HG03520 (cell line): ENCODE data around the gene ERVMER34-1.

Source experiments
- ATAC-seq: cut with Tn5 transposase; IDR thresholded peaks from one replicate; pipeline ENCODE4 v1.9.1; 2021; ENCODE audit warnings: mild to moderate bottlenecking, moderate library complexity; ENCODE audit not compliant: unreplicated experiment

ERVMER34-1 gene

DNA sequence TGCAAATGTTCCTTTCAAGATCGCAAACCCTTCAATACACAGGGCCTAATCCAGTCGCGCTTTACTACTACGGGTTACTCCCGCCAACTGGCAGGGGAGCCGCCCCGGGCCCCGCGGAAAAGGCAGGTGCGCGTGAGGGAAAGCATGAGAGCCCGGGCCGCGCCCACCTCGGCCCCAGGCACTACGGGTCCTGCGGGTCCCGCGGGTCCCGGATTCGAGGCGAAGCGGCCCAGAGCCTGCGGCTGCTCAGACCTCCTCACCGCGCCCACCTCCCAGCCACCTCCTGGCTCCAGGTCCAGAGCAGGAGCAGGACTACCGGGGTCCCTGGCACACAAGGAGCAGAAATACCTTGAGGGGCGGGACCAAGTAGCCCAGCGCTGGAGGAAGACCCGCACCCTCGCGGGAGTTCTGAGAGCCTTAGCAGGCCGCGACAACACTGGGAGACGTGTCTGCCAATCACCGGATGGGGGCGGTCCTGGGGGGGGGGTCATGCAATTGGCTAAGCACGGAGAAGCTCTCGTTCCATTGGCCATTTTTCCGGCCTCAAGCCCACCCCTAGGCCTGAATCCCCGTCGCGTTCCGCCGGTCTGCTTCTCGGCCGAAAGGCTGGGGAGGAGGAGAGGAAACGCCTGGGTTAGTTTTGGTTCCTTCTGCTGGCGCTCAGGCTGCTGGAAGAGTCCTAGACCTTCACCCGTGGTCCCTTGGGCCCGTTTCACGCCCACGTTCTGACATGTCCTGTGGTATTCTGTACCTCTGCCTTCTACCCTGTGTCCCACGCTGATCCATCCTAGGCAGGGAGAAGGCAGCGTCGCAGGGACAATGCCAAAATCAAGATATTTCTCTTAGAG lies 29.0 kb downstream of the ERVMER34-1 start:
- ATAC-seq, result peak; percentile 94

DNA sequence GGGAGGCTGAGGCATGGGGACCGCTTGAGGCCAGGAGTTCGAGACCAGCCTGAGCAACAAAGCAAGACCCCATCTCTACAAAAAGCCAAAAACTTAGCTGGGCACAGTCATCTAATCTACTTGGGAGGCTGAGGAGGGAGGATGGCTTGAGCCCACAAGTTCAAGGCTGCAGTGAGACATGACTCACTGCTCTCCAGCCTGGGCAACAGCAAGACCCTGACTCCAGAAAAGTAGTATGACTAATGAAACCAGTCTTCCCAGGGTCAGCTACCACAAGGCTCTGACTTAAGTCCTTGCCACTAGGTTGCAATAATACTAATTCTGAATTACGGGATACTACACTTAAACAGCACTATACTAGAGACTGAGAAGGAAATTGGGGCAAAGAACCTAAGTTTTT lies 33.1 kb downstream of the ERVMER34-1 start:
- no peak for ATAC-seq

DNA sequence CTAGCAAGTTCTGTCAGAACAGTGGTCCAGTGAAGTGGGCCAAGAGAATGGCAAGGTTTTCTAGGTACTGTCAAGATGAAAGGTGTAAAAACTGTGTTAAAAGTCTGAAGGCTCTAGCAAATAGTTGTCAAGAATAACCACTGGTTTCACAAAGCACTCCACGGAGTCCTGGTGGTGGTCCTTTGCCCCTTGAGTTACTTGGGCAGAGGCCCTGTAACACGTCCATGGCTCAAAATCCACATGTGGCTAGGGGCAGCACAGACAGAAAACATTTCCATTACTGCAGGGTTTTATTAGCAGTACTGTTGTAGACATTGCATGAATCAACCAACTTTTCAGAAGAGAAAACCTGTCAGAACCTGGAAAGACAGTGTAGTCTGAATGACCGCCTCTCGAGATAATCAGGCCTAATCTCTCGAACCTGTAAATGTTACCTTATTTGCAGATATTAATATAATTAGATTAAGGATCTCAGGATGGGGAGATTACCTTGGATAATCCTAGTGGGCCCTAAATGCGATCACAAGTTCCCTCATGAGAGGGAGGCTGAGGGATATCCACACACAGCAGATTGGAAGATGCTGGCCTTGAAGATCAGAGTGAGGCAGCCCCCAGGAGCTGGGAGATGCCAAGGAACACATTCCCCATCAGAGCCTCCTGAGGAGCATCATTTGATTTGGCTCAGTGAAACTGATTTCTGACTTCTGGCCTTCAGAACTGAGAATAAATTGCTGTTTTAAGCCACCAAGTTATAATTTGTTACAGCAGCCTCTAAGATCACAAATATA lies 34.7 kb downstream of the ERVMER34-1 start:
- no peak for ATAC-seq

DNA sequence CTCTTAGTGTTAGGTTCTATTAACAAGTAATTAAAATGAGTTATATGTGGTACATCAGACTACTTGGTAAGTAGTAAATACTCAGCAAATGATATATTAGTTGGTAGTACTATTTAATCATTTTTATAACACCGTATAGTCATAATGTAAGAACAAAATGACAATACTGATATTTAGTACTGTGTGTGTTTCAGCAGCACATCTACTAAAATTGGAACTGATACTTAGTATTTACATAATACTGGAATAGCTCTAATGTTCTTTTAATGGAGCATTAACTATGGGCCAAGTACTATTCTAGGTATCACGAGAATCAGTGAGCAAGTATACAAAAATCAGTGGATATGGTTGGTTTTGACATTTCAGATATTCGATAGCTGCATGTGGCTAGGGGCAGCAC lies 35.3 kb downstream of the ERVMER34-1 start:
- no peak for ATAC-seq

DNA sequence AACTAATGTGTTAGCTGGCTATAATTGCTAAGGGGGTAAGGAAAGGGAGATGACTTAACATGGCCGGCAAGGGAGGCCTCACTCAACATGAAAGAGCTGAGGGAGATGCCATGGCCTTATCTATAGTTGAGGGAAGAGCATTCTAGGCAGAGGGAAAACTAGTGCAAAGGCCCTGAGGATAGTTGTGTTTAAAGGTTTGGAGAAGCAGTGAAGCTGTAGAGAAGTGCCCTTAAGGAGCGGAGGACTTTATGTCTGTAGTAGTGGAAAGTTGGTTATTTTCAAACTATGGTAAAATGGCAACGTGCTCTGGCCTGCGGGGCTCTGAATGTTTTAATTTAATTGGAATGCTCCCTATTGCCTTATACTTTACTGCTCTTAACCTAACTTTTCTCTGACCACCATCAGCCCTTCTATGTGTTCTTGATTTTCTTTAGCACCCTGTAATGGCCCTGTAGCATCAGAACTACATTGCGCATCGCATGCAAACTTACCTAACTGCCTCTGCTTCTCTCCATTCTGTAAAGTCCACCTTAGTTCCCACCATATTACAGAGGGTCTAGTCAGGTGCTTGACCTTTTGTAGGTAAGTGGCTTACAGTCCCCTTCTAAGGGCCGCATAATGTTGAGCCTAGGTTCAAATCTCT lies 35.8 kb downstream of the ERVMER34-1 start:
- no peak for ATAC-seq

DNA sequence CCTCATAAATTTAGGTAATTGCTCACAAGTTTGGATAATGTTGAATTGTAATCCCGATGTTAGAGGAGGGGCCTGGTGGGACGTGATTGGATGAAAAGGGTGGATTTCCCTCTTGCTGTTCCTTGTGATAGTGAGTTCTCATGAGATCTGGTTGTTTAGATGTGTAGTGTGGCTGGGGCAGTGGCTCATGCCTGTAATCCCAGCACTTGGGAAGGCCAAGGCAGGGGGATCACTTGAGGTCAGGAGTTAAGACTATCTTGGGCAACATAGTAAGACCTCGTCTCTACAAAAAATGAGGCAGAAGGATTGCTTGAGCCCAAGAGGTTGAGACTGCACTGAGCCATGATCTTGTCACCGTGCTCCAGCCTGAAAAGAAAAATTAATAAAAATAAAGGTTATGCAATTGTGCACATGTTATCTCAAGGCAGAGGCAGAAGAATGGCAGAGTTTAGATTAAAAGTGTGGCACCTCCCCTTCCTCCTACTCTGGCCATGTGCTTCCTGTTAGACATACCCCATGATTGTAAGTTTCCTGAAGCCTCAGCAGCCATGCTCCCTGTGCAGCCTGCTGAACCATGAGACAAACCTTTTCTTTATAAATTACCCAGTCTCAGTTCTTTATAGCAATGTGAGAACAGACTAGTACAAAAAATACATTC lies 36.5 kb downstream of the ERVMER34-1 start:
- no peak for ATAC-seq

DNA sequence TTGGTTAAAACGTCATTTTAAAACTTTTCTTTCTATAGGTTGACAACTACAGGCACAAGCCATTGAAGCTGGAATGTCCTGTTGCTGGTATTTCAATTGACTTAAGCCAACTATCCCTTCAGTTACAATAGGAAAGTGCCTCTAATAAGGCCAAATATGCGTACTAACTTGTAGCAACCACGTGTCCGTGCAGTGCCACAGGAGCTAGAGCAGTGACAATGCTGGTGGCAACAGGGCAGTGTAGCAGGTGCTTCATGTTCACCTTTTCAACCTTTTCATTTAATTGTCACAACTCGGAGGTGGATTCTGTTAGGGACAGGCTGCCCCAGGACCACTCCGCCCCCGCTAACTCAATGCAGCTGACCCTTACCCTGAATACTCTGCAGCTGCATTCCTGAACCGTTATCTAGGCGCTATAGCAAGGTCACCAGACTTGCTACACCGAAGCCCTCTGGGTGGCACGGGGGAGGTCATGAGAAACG lies 37.7 kb downstream of the ERVMER34-1 start:
- ATAC-seq, result no peak

DNA sequence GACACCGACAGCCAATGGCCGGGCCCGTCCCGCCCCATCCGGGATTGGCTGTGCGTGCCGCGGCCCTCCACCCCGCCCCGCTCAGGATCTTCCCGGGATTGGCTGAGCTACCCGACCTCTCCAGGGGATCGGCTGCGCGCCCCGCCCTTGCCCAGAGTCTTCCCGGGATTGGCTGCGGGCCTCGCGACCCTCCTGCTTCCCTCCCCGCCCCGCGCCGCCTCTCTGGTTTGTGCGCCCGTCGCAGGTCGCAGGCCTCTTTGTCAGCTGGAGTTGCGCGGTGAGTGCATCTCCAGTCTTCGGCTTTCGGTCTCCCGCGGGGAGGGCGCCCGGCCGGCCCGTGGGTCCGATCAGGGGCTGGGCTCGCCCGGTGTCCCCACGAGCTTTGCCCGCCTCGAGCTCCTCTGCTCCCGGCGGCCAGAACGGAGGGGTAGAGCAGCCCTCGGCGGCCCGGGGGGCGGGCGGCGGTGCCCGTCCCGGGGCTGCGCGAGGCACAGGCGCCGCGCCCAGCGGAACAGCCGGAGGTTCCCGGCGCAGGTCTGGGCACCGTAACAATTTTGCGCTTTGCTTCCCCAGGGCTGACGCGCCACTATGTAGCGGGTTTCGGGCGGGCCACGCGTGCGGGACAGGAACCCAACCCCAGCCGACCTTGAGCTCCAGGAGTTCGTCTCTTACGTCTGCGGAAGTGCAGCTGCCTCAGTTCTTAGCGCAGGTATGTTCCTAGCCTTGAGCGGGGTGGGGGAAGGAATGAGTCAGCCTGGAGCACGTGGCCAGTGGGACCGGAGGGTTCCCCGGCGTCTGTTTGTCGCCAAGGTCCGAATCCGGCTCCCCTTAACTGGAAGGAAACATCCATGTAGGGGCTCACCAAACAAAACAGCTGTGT lies 38.7 kb downstream of the ERVMER34-1 start:
- ATAC-seq, result peak; percentile 89

DNA sequence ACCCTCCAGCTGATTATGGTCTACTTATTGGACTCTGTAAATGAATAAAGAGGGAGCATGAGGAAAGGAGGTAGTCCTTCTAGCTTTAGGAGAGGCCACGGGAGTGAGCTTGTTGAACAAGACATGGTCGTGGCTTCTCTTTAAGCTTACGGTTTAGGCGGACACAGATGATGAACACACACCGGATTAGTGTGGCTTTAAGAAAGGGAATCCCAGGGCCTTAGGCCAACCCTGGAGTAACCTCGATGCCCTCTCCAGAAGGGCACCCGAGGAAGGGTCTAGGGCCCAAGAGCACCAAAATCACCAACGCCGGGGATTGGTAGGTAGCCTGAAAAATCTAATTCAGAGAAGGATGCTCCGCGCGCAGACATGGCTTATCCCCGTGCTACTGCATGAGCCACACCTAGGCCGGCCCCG lies 39.4 kb downstream of the ERVMER34-1 start:
- peak; percentile 8 for ATAC-seq

DNA sequence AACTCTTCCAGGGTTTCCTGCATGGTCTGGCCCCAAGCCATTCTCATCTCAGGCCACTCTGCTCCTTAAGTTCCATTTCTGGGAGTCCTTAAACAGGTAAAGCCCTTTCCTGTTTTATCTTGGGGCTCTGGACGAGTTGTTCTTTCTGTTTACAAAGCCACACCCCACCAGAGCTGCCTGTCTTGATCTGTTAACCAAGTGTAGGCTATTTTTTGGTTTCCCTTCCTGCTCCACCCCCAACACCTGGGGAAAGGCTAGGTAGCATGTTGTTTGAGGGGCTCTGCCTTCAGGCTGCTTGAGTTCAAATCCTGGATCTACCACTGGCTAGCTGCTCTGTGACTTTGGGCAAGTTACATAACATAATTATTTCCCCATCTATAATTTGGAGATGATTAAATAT lies 40.0 kb downstream of the ERVMER34-1 start:
- ATAC-seq, result no peak

DNA sequence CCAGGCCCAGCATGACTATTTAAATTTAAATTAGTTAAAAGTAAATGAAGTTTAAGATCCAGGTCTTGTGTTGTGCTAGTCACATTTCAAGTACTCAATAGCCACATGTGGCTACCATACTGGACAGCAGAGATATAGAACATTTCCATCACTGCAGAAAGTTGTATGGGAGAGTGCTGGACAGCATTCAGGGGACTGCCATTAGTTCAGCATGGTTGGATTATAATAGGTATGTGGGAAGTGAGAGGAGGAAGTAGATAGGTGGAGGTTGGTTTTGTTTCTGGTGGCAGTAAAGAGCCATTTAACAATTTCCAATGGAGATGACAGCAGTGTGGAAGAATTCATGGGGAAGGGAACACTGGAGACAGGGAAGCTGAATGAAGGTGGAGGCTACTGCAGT lies 42.1 kb downstream of the ERVMER34-1 start:
- no peak for ATAC-seq

DNA sequence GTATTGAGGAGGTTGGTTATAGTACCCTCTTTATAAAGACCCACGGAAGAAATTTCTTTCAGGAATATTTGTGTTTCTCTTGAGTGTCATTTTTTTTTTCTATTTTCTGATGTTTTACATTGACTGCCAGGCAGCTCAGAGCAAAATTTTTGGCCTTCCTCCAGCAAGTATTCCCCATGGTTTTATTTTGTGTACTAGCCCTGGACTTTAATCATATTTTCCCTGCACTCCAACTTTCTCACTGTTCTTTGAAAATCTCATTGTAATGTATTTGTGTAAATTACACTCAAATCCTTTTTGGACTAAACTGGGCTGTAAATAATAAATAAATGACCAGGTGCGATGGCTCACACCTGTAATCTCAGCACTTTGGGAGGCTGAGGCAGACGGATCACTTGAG lies 46.6 kb downstream of the ERVMER34-1 start:
- no peak for ATAC-seq

DNA sequence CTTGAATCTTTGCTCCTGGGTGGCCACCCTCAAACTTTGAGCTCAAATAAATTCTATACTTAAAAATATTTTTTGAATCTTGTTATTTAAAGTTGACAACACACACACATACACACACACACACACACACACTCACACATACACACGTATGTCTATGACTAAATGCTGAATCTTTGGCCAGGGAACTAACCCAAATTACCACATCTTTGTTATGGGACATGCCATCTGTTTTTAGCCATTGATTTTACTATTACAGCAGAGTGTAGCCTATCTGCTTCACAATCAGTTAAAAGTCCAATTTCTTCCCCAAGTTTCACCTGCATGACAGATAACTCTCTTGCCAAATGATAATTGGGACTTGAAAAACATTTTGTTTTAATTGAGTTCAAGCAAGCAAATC lies 47.1 kb downstream of the ERVMER34-1 start:
- ATAC-seq, result no peak

DNA sequence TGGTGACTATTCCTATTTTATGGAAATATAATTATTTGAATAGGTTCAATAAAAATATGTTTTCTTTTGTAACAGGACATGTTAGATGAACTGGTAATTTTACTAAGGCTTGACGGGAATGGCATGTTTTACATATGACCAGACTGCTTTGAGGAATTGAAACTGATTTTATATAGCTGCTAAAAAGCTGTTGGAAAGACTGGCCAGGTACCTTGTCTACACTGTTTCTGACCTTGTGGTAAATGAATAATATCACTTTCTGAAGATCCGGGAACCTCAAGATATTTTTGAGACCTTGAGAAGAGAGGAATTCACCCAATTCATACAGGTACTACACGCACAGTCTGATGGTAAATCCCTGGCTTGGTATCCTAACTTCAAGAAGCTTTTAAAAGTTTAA lies 50.0 kb downstream of the ERVMER34-1 start:
- peak; percentile 88 for ATAC-seq

DNA sequence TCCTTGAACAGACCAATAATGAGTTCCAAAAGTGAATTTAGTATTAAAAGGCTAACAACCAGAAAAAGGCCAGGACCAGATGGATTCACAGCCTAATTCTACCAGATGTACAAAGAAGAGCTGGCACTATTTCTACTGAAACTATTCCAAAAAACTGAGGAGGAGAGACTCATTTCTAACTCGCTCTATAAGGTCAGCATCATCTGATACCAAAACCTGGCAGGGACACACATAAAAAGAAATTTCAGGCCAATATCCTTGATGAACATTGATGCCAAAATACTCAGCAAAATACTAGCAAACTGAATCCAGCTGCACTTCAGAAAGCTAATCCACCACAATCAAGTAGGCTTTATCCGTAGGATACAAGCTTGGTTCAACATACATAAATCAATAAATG lies 56.3 kb downstream of the ERVMER34-1 start:
- ATAC-seq, result no peak

DNA sequence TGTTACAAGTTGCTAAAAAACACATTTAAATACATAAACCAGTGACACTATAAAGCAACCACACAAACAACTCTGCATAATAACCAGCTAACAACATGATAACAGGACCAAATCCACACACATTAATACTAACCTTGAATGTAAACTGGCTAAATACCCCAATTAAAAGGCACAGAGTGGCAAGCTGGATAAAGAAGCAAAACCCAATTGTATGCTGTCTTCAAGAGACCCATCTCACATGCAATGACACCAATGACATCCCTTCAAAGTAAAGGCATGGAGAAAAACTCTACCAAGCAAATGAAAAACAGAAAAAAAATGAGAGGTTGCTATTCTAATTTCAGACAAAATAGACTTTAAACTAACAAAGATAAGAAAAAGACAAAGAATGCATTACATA lies 57.7 kb downstream of the ERVMER34-1 start:
- ATAC-seq, result no peak
